Stimulated activated naive CD4-positive, alpha-beta T cell treated with Interleukin-2 at 50 U/mL for 16 hours (primary cell): Measurements from ENCODE around the gene VTI1B.
"Not testable (repeated sequence)": the region's sequence is repeated elsewhere in the genome, so short reads cannot be mapped to it uniquely, and the experiment has no call there.

Experiments used
- DNase-seq: peaks from one replicate; lab custom pipeline; 2025; lab: John Stamatoyannopoulos, UW

Gene VTI1B

DNA sequence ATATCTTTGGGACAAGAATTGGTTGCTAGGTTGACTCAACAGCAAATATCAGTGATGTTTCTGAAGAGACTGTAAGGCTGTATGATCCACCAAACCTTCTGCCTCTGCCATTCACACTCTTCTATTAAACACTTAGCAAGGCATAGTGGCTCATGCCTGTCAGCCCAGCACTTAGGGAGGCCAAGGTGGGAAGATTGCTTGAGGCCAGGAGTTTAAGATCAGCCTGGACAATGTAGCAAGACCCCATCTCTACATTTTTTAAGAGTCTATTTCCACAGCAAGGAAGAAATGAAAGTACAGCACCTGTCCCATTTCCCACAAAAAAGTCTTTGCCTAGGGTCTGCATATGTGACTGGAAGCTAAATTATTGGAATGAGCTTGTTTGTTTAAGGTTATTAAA is 46.9 kb downstream of the VTI1B start:
- no peak for DNase-seq

GRCh38 chr14:67626131-67626530 is 48.3 kb downstream of the VTI1B start:
- not testable (repeated sequence) for DNase-seq

DNA sequence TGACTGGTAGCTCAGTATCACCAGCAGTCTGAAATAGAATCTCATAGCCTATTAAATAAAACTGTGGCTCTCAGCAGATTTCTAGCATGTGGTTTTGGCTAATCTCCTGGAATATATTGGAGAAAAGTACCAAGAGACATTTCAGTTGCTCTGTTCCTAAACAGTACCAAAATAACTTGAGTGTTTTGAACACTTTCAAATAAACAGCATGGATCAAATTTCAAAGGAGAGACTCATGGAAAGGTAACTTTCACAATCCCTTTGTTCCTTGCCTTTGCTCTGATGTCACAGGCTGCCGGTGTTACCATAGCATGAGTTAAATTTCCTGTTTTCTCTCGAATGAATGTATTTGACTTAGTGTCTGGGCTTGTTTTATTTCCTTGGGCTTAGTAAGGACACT is 51.3 kb downstream of the VTI1B start:
- no peak for DNase-seq

DNA sequence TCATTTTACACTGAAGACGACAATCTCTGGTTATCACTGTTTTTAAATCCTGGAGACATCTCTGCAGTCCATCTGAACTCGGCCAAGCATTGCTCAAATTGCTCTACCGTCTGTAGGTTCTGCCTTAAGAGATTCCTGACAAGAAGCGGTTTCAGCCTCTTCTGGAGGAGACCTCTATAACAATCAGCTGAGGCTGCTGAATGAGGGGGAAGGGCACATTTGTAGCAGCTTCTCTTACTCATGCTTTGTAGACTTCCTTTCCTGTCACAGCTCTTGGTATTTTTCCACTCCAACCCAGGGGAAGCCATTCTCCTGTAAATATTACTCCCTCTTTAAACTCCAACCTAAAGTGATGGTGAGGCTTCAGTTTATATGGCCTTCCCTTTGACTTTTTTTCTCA is 51.8 kb downstream of the VTI1B start:
- no peak for DNase-seq

DNA sequence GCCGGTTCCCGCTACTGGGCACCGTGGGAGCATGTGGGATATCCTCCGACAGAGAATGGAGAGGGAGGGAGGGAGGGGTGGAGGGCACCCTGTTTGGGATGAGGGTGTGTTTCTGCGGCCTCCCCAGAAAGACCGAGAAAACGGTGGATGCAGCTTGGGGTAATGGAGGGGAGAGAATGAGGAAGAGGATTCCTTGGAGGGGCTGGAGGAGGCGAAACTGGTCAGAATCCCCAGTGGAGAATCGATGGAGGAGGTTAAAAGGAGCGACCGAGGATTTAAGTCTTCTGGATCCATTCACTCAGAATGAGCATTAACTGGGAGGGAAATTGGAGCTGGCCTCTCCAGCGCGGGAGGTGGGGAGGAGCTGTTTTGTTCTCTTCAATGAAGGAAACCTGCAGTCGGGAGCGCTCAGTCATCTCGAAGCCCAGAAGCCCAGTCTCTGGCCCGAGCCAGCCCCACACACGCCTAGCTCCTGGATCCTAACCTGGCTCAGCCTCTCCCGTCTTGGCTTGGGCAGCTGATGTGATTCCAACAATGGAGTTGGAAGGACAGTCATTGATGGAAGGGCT is 54.1 kb downstream of the VTI1B start:
- no peak for DNase-seq

DNA sequence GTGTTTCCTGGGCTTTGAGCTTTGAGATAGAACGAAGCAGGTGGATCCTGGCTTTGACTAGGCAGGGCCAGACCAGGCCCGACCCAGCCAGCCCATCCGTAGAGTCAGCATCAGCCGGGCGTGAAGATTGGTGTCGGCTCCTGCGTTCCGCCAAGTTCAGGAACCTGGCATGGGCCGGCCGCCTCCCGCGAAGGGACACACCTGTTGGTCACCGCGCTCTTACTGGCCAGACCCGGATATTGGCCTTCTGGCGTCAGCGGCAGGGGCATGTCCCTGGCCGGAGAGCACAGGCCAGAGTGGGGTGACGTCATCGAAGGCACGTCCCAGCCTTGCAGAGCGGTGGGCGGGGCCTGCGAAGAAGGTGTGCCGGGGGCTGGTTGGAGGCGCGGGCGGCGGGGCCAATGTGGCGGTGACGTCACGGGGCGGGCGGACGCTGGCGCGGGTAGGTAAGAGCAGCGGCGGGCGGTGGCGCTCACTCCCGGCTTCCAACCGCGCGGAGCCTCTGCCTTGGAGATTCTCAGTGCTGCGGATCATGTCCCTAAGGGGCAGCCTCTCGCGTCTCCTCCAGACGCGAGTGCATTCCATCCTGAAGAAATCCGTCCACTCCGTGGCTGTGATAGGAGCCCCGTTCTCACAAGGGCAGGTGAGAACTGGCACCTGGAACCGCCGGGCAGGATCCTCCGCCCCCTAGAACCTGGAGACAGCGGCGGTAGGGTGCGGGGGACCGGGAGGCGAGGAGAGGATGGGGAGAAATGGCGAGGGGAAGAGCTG is 54.8 kb downstream of the VTI1B start, which contains the start of gene ARG2:
TSS of gene ARG2 (plus strand) at position 475 of the 771 bp plus-strand sequence. CDS start at position 533, 58 bp downstream.
- peak; percentile 95 for DNase-seq

GRCh38 chr14:67618617-67619063 is 55.8 kb downstream of the VTI1B start:
- no peak for DNase-seq

GRCh38 chr14:67610491-67610890 is 63.9 kb downstream of the VTI1B start:
- no peak for DNase-seq

- no peak for DNase-seq
These were observed 64.7 kb downstream of the VTI1B start for GRCh38 chr14:67609642-67610310.

DNA sequence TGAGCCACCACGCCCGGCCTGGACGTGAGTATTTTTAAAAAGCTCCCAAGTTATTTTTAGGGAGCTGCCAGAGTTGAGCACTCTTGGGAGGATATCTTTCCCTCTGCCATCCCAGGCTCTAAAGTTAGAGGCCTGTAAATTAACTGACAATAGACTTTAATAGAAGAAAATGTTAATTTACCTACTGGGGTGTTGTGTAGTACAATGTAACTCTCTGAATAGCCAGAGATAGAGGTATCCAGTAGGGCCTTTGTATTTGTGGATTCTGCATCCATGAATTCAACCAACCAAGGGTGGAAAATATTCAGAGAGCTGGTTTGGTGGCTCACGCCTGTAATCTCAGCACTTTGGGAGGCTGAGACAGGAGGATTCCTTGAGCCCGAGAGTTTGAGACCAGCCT is 66.8 kb downstream of the VTI1B start:
- no peak for DNase-seq

- DNase-seq: no peak
These were observed 71.4 kb downstream of the VTI1B start for GRCh38 chr14:67602995-67603545.

- no peak for DNase-seq
These were observed 72.4 kb downstream of the VTI1B start for GRCh38 chr14:67602076-67602475.

- DNase-seq: not testable (repeated sequence)
These were observed 73.9 kb downstream of the VTI1B start for GRCh38 chr14:67600562-67600974.

DNA sequence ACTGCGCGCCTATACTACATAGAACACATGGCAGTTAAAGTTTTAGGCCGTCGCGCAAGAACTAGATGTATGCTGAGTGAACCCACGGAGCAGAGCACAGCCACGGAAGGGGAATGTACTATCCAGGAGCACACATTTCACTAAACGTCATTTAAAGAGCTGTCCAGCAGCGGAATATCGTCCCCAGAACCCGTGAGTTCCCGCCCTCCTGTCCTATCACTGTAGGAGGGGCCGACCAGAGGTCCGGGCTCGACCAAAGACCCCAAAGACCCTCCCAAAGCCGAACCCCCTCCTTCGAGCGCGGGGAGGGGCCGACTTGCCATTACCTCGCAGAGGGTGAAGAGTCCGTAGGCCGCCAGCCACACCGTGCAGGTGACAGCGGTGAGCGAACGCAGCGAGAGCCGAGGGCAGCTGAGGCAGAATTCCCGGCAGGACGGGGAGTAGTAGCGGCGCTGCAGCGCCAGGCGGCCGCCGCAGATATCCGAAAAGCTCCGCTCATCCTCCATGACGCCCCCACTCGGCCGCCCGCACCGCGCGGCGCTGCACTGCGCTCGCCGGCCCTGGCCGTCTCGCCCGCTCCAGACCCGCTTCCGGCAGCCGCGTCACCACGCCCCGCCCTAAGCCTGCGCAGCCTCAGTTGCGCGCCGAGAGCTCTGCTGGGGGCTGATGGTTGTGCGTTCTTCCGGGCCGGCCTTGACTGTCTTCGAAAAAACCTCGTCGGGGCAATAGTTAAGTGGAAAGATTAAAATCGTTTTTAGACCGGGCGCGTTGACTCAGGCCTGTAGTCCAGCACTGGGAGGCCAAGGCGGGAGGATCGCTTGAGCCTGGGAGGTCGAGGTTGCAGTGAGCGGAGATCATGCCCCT is 74.5 kb downstream of the VTI1B start, which contains the start of gene PIGH:
TSS of gene PIGH (minus strand) at position 571 of the 864 bp plus-strand sequence. CDS start at position 506, 65 bp downstream.
- peak; percentile 90 for DNase-seq
